HG02884 (cell line): Measurements from ENCODE around the gene AP5Z1.
A peak's percentile ranks its signal among the peaks of the same experiment; 100 is the strongest.

Experiments used
- ATAC-seq: cut with Tn5 transposase; IDR thresholded peaks from one replicate; pipeline ENCODE4 v1.9.1; 2021; ENCODE audit warnings: mild to moderate bottlenecking, moderate library complexity; ENCODE audit not compliant: unreplicated experiment

AP5Z1 gene

GRCh38 chr7:4745265-4745919 lies 30.0 kb upstream of the AP5Z1 start:
- ATAC-seq: peak; percentile 11

- no peak for ATAC-seq
Measured at GRCh38 chr7:4745971-4746919, 29.2 kb upstream of the AP5Z1 start.

GRCh38 chr7:4747013-4747412 lies 28.4 kb upstream of the AP5Z1 start:
- no peak for ATAC-seq

- ATAC-seq: no peak
Measured at GRCh38 chr7:4747746-4748145, 27.7 kb upstream of the AP5Z1 start.

GRCh38 chr7:4748231-4748681 lies 27.2 kb upstream of the AP5Z1 start:
- ATAC-seq: no peak

GRCh38 chr7:4749363-4749762 lies 26.1 kb upstream of the AP5Z1 start:
- no peak for ATAC-seq

GRCh38 chr7:4749798-4750197 lies 25.6 kb upstream of the AP5Z1 start:
- ATAC-seq: no peak

- ATAC-seq: no peak
Measured at GRCh38 chr7:4751398-4751947, 23.9 kb upstream of the AP5Z1 start.

- ATAC-seq: peak; percentile 71
Measured at GRCh38 chr7:4753598-4754432, 21.6 kb upstream of the AP5Z1 start.

- no peak for ATAC-seq
Measured at GRCh38 chr7:4754433-4755010, 20.9 kb upstream of the AP5Z1 start.

- ATAC-seq: no peak
Measured at GRCh38 chr7:4755045-4755444, 20.4 kb upstream of the AP5Z1 start.

- ATAC-seq: no peak
Measured at GRCh38 chr7:4758111-4758510, 17.3 kb upstream of the AP5Z1 start.

- ATAC-seq: no peak
Measured at GRCh38 chr7:4758791-4759190, 16.6 kb upstream of the AP5Z1 start.

GRCh38 chr7:4759211-4759610 lies 16.2 kb upstream of the AP5Z1 start:
- no peak for ATAC-seq

GRCh38 chr7:4760952-4761351 lies 14.5 kb upstream of the AP5Z1 start:
- ATAC-seq: no peak

GRCh38 chr7:4762121-4763055 lies 13.0 kb upstream of the AP5Z1 start:
- no peak for ATAC-seq

GRCh38 chr7:4763091-4763793 lies 12.2 kb upstream of the AP5Z1 start:
- no peak for ATAC-seq

GRCh38 chr7:4763794-4764185 lies 11.6 kb upstream of the AP5Z1 start:
- ATAC-seq: no peak
